SK-N-SH (cell line): Measurements from ENCODE around the gene QSOX1. TPM values are rescaled to one million over a fixed set of nuclear protein-coding genes. Genes with fewer than 3 reads are reported as not detected.

Experiments used
- CTCF ChIA-PET: fragments of 300-600, 350-600 bp; formaldehyde crosslinking; extraction: SDS; loops from one replicate; lab custom pipeline; 2021; lab: Yijun Ruan, JAX
- POLR2A ChIA-PET: fragments of 350-600 bp; sonication (Branson Sonifier 250); formaldehyde crosslinking; extraction: SDS; loops from one replicate; lab custom pipeline; 2020; ENCODE audit warnings: antibody characterized with exemption, inconsistent platforms; lab: Yijun Ruan, JAX
- DNase-seq: peaks from one replicate; pipeline ENCODE4 v3.0.0; 2012
- H2AFZ ChIP-seq: fragments of 200-600 bp; sonication (generic); 2 replicates; pipeline ENCODE4 v1.8.1; 2016; ENCODE audit warnings: antibody characterized with exemption, mild to moderate bottlenecking, low read depth
- H3F3A ChIP-seq: fragments of 200-600 bp; sonication (generic); replicated peaks from 2 replicates; pipeline ENCODE3; 2016; ENCODE audit warnings: antibody characterized with exemption, mild to moderate bottlenecking; ENCODE audit not compliant: insufficient read depth
- H3K27ac ChIP-seq, 2 experiments: fragments of 200-500 bp in 1 of 2; fragments of 200-600 bp in 1 of 2; sonication (Bioruptor generic) in 1 of 2; sonication (generic), shearing (Covaris generic) in 1 of 2; 2 replicates each; pipeline versions ENCODE4 v1.5.1 to v1.6.1; 2014 to 2016; ENCODE audit warnings: low read depth in 2 of 2, inconsistent platforms in 1 of 2, low read length in 1 of 2, mild to moderate bottlenecking in 1 of 2, mixed read lengths in 1 of 2
- H3K27me3 ChIP-seq: fragments of 200-600 bp; sonication (generic), shearing (Covaris generic); 2 replicates; pipeline ENCODE4 v1.6.1; 2016; ENCODE audit warnings: mixed run types; ENCODE audit not compliant: insufficient read depth
- H3K36me3 ChIP-seq, 2 experiments: fragments of 200-500 bp in 1 of 2; fragments of 200-600 bp in 1 of 2; sonication (Bioruptor generic) in 1 of 2; sonication (generic) in 1 of 2; replicated peaks in 1 of 2; 2 replicates each; pipeline versions ENCODE3 to v1.5.1; 2014 to 2016; ENCODE audit warnings: low read length in 1 of 2, mild to moderate bottlenecking in 1 of 2; ENCODE audit not compliant: insufficient read depth in 2 of 2, control insufficient read depth in 1 of 2
- H3K4me1 ChIP-seq, 2 experiments: fragments of 200-500 bp in 1 of 2; fragments of 200-600 bp in 1 of 2; sonication (Bioruptor generic) in 1 of 2; sonication (generic), shearing (Covaris generic) in 1 of 2; 2 replicates each; pipeline versions ENCODE4 v1.5.1 to v1.6.1; 2014 to 2016; ENCODE audit warnings: low read depth in 1 of 2, low read length in 1 of 2, mixed run types in 1 of 2; ENCODE audit not compliant: insufficient read depth in 2 of 2, control insufficient read depth in 1 of 2
- H3K4me2 ChIP-seq: fragments of 200-600 bp; sonication (generic), shearing (Covaris generic); 2 replicates; pipeline ENCODE4 v1.6.1; 2017; ENCODE audit warnings: mixed run types
- H3K4me3 ChIP-seq, 2 experiments: fragments of 200-500 bp in 1 of 2; fragments of 200-600 bp in 1 of 2; sonication (Bioruptor generic) in 1 of 2; sonication (generic), shearing (Covaris generic) in 1 of 2; 2 replicates each; pipeline versions ENCODE4 v1.5.1 to v1.8.1; 2014 to 2016; ENCODE audit warnings: low read depth in 2 of 2, inconsistent platforms in 1 of 2, low read length in 1 of 2, mild to moderate bottlenecking in 1 of 2, mixed read lengths in 1 of 2, moderate library complexity in 1 of 2
- H3K79me2 ChIP-seq: fragments of 200-600 bp; sonication (generic); 2 replicates; pipeline ENCODE4 v1.8.1; 2017; ENCODE audit warnings: mild to moderate bottlenecking; ENCODE audit not compliant: insufficient read depth
- H3K9ac ChIP-seq: fragments of 200-600 bp; sonication (generic); 2 replicates; pipeline ENCODE4 v1.6.1; 2017; ENCODE audit warnings: mixed run types
- H3K9me2 ChIP-seq: fragments of 200-600 bp; sonication (generic); 2 replicates; pipeline ENCODE4 v1.6.1; 2017; ENCODE audit warnings: mixed run types
- H3K9me3 ChIP-seq: fragments of 200-600 bp; sonication (generic); 2 replicates; pipeline ENCODE4 v1.6.1; 2017; ENCODE audit warnings: mixed run types, mild to moderate bottlenecking, moderate library complexity
- H4K20me1 ChIP-seq: fragments of 200-600 bp; sonication (generic); 2 replicates; pipeline ENCODE4 v1.6.1; 2017; ENCODE audit warnings: mild to moderate bottlenecking, mixed run types; ENCODE audit not compliant: insufficient read depth
- ELF1 ChIP-seq: IDR thresholded peaks from 2 replicates; pipeline ENCODE4 v1.4.0; 2012
- EZH2phosphoT487 ChIP-seq: fragments of 200-600 bp; sonication (generic); IDR thresholded peaks from 2 replicates; pipeline ENCODE4 v1.6.1; 2017; ENCODE audit warnings: low read depth, mixed run types, mild to moderate bottlenecking, antibody characterized with exemption, moderate library complexity, borderline replicate concordance
- FOSL2 ChIP-seq: IDR thresholded peaks from 2 replicates; pipeline ENCODE4 v1.4.0; 2012; ENCODE audit warnings: low read depth, mild to moderate bottlenecking, moderate library complexity, borderline replicate concordance
- FOXJ3 ChIP-seq: sonication (generic); formaldehyde crosslinking; IDR thresholded peaks from 2 replicates; pipeline ENCODE4 v1.5.1; 2020; ENCODE audit warnings: mild to moderate bottlenecking, missing genetic modification reagents
- FOXM1 ChIP-seq: IDR thresholded peaks from 2 replicates; pipeline ENCODE4 v1.4.0; 2012; ENCODE audit warnings: low read depth, mild to moderate bottlenecking
- GABPA ChIP-seq: IDR thresholded peaks from 2 replicates; pipeline ENCODE4 v1.4.0; 2012; ENCODE audit warnings: low read depth, mild to moderate bottlenecking
- GATA2 ChIP-seq: sonication (generic); formaldehyde crosslinking; IDR thresholded peaks from 2 replicates; pipeline ENCODE4 v1.5.0; 2020; ENCODE audit warnings: mild to moderate bottlenecking, missing genetic modification reagents
- IRF3 ChIP-seq: fragments of 150-350 bp; IDR thresholded peaks from 2 replicates; pipeline ENCODE4 v1.6.1; 2016; ENCODE audit warnings: mild to moderate bottlenecking, low read depth, low read length
- JUND ChIP-seq: IDR thresholded peaks from 2 replicates; pipeline ENCODE4 v1.4.0; 2012
- MEF2A ChIP-seq: IDR thresholded peaks from 2 replicates; pipeline ENCODE4 v1.4.0; 2012; ENCODE audit warnings: low read depth, borderline replicate concordance
- MXI1 ChIP-seq: IDR thresholded peaks from 2 replicates; pipeline ENCODE4 v1.6.1; 2012; ENCODE audit warnings: mild to moderate bottlenecking, low read depth, low read length, improper control_type of control experiment
- NFIC ChIP-seq: IDR thresholded peaks from 2 replicates; pipeline ENCODE4 v1.4.0; 2012; ENCODE audit warnings: borderline replicate concordance
- POLR2AphosphoS5 ChIP-seq: IDR thresholded peaks from 2 replicates; pipeline ENCODE4 v1.6.1; 2012; ENCODE audit warnings: low read depth, low read length
- RAD21 ChIP-seq: IDR thresholded peaks from 2 replicates; pipeline ENCODE4 v1.6.1; 2012; ENCODE audit warnings: mild to moderate bottlenecking, low read length
- RFX5 ChIP-seq: IDR thresholded peaks from 2 replicates; pipeline ENCODE4 v1.6.1; 2012; ENCODE audit warnings: mild to moderate bottlenecking, improper control_type of control experiment, low read length
- SIN3A ChIP-seq: IDR thresholded peaks from 2 replicates; pipeline ENCODE4 v1.6.1; 2012; ENCODE audit warnings: low read depth, mild to moderate bottlenecking, low read length, moderate library complexity, borderline replicate concordance
- SMC3 ChIP-seq: IDR thresholded peaks from 2 replicates; pipeline ENCODE4 v1.6.1; 2012; ENCODE audit warnings: low read depth, low read length, improper control_type of control experiment
- TAF1 ChIP-seq: IDR thresholded peaks from 2 replicates; pipeline ENCODE4 v1.6.1; 2012; ENCODE audit warnings: low read depth, mild to moderate bottlenecking, low read length, moderate library complexity, borderline replicate concordance
- USF1 ChIP-seq: IDR thresholded peaks from 2 replicates; pipeline ENCODE4 v1.4.0; 2012; ENCODE audit warnings: low read depth, borderline replicate concordance
- YY1 ChIP-seq: IDR thresholded peaks from 2 replicates; pipeline ENCODE4 v1.4.0; 2012; ENCODE audit warnings: low read depth, mild to moderate bottlenecking
- WGBS: methylation state at CpG from one replicate; pipeline ENCODE4 v1.1.6; 2017; ENCODE audit warnings: low lambda C conversion rate; 5-methylcytosine and 5-hydroxymethylcytosine counted together
- polyA plus RNA-seq, 3 experiments: library from polyadenylated mRNA; depleted of rRNA; stranded (reverse); fragments of >200 nt; gene quantifications; 2 replicates each; pipeline ENCODE4 v1.2.3, GENCODE V29; 2012
- TF ChIP-seq, protein P1 (sequence below): IDR thresholded peaks from 2 replicates; pipeline ENCODE4 v1.4.0; 2012; ENCODE audit warnings: low read depth
- TF ChIP-seq, protein P2 (sequence below): fragments of 200-600 bp; sonication (generic); IDR thresholded peaks from 2 replicates; pipeline ENCODE4 v1.6.1; 2017; ENCODE audit warnings: antibody characterized with exemption, mild to moderate bottlenecking, moderate library complexity

Gene QSOX1
- polyA plus RNA-seq, 1 of the 3 experiments (the other 2 are of a cell fraction): 359 TPM

DNA sequence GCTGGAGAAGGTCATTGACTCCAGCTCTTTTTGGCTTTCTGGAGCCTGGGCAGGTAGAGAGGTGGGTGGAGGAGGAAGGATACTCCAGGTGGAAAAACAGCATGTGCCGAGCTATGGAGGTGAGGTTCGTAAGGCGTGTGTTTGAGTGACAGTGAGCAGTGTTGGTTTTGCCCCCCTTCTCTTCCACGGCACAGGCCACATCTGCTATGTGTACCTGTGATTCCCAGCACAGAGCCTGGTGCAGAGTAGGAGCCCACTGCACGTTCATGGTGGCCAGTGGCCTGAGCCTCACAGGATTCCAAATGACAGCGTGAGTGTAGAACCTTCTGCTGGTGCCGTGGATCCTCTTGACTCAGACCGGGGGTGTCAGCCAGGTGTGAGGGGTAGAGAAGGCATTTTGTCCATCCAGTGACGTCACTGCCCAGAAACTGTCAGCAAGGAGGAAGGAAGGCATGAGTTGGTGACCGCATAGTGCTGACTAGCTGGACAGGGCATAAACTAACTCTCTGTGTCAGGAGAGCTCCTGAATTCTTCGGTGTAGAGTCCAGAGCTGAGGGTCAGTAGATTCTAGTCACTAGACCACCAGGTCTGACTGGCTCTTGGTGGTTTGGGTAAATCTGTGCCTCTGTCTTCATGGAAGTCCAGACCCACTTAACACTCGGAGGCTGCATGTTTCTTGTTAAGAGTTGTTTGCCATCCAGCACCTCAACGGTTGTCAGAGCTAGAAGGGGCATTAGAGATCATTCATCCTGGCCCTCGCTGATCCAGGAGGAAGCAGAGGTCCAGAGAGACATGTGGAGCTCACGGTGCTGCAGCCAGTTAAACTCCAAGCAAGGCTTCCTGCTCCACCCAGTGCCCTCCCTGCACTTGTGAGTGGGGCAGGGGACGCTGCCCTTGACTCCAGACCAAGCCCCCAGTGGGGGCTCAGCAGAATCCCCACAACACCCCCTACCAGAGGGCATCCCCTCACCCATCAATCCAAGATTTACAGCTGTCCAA lies 3.8 kb downstream of the QSOX1 start (continued):
- TF ChIP-seq ELF1 (no peak), NFIC (no peak), GABPA (no peak)

DNA sequence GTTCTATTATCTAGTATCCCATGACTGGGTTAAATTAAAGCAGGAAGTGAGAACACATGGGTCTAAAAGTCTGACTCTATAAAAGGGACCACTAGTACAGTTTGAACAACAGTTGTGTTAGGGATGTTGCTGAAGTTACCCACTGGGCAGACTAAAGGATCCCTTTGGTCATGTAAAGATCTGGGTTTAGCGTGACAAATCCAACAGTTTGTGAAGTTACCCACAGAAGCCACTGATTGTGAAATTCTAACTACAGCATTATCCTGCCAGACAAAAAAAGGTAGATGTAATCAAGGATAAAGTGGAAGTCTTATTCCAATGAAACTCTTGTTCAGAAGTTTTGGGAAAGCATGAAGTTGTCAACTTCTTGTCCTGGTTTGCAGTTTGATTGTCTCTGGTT lies 5.7 kb downstream of the QSOX1 start:
- 87% methylated on average over 1 of the region's 1 CpG for WGBS
- POLR2A ChIA-PET: no interaction called here

DNA sequence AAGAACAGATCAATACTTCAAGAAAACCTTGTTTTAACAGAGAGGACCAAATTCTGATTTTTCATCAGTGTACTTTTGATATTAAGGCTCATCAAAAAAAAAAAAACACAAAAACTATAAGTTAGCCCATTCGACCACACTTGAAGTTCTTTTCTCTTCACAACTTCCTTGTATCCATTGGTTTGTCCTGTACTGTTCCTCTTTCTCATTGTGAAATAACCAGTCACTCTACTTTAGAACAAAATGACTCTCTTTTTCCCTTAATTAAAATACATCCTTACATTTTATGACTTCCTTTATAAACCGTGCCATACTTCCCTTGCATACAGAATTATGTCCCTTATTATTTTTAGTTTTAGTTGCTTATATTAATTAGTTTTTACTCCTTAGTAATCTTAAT lies 8.4 kb downstream of the QSOX1 start:
- Histone ChIP-seq H3K79me2 (peaks cover 82% of the 10 kb centered on the region), H4K20me1 (peaks cover 18% of the 10 kb centered on the region; the same call in 1 of the 2 replicates), H3K4me1 (peaks cover 14 to 30% of the 10 kb centered on the region in 2 experiments; a peak in 3 of 4 replicates), H3K27ac (no peak overlapping the region), H3K9me3 (no peaks in the 10 kb centered on the region), H3K9me2 (no peaks in the 10 kb centered on the region), H3K4me2 (no peak overlapping the region), H3K4me3 (no peak overlapping the region), H3K27me3 (no peaks in the 10 kb centered on the region), H2AFZ (no peak overlapping the region), H3F3A (no peaks in the 10 kb centered on the region), H3K9ac (no peak overlapping the region), H3K36me3 (peaks cover 3 to 7% of the 10 kb centered on the region in 2 experiments)
- DNase-seq: no peak
- 89% methylated on average over 2 of the region's 2 CpGs for WGBS
- ChIA-PET POLR2A (no interaction called here), CTCF (interaction anchor here (1.4 to 1.7 kb wide), 3 partner anchors 16 to 320 kb away, joined by 3 to 6 read pairs (median 4); no protein-coding TSS in a partner anchor)
- no peak for TF ChIP-seq POLR2AphosphoS5
- TF ChIP-seq RAD21: no peak
- no peak for TF ChIP-seq EZH2phosphoT487
- no peak for TF ChIP-seq MEF2A
- TF ChIP-seq USF1: no peak
- TF ChIP-seq TAF1: no peak
- no peak for TF ChIP-seq IRF3
- no peak for TF ChIP-seq GATA2 (CRISPR knock-in tag)
- TF ChIP-seq JUND: no peak
- TF ChIP-seq FOSL2: no peak
- no peak for TF ChIP-seq SMC3
- TF ChIP-seq YY1: no peak
- TF ChIP-seq RFX5: no peak
- TF ChIP-seq, protein P1, sequence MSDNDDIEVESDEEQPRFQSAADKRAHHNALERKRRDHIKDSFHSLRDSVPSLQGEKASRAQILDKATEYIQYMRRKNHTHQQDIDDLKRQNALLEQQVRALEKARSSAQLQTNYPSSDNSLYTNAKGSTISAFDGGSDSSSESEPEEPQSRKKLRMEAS: no peak
- no peak for TF ChIP-seq MXI1

More for the DNA sequence above, 5.7 kb downstream of the QSOX1 start:
- CTCF ChIA-PET: no interaction called here
- TF ChIP-seq MXI1 (no peak), POLR2AphosphoS5 (no peak), FOXM1 (no peak), FOXJ3 (no peak), NFIC (no peak), SIN3A (no peak)
- TF ChIP-seq, protein P2, sequence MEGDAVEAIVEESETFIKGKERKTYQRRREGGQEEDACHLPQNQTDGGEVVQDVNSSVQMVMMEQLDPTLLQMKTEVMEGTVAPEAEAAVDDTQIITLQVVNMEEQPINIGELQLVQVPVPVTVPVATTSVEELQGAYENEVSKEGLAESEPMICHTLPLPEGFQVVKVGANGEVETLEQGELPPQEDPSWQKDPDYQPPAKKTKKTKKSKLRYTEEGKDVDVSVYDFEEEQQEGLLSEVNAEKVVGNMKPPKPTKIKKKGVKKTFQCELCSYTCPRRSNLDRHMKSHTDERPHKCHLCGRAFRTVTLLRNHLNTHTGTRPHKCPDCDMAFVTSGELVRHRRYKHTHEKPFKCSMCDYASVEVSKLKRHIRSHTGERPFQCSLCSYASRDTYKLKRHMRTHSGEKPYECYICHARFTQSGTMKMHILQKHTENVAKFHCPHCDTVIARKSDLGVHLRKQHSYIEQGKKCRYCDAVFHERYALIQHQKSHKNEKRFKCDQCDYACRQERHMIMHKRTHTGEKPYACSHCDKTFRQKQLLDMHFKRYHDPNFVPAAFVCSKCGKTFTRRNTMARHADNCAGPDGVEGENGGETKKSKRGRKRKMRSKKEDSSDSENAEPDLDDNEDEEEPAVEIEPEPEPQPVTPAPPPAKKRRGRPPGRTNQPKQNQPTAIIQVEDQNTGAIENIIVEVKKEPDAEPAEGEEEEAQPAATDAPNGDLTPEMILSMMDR: no peak
- no peaks in the 10 kb centered on the region for H3K9me2 ChIP-seq
- no peak overlapping the region for H3K27ac ChIP-seq
- H3K9ac ChIP-seq: no peak overlapping the region
- peaks cover 14% of the 10 kb centered on the region for H3F3A ChIP-seq
- H3K79me2 ChIP-seq: peaks cover 100% of the 10 kb centered on the region
- peaks cover 0 to 7% of the 10 kb centered on the region in 2 experiments for H3K36me3 ChIP-seq
- peaks cover 9 to 21% of the 10 kb centered on the region in 2 experiments for H3K4me1 ChIP-seq
- DNase-seq: no peak
- no peak overlapping the region for H3K4me3 ChIP-seq
- H2AFZ ChIP-seq: no peak overlapping the region
- H3K27me3 ChIP-seq: no peaks in the 10 kb centered on the region
- H4K20me1 ChIP-seq: peaks cover 30% of the 10 kb centered on the region; the same call in 1 of the 2 replicates
- H3K9me3 ChIP-seq: no peaks in the 10 kb centered on the region
- no peak overlapping the region for H3K4me2 ChIP-seq
